ENCODE data around the gene PLCZ1.
"Not testable (repeated sequence)": the region's sequence is repeated elsewhere in the genome, so short reads cannot be mapped to it uniquely, and the experiment has no call there.

Gene PLCZ1

GRCh38 chr12:18700271-18700670, 37.5 kb downstream of the PLCZ1 start:
- DNase-seq (ENCODE audit: low read depth): no peak

DNA sequence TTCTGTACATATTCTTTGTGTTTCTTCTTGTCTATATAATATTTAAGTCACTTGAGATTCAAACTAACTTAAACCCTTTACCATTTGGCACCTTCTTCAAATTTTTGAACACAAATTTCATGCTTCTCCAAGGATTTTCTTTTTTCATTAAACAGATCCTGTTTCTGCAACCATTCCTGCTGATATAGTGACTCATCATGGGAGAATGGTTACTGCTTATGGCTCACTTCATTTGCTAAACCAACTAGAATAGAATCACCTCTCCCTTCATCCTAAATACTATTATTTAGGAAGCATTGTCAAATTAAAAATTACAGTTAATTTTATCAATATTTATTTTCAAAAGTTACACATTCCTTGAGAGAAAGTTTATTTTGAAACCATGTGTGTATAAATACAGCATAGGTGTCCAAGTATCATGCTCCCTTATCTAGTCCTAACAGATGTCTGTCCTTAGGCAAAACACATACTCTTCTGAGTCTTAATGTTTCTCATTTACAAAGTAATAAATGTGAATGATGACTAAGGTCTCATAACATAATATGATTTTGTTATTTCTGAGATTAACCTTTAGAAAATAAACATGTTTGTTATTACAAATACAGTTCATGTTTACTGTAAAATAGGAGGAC, 40.7 kb downstream of the PLCZ1 start:
- no peak for DNase-seq (ENCODE audit: low read depth)

GRCh38 chr12:18693986-18694385, 43.8 kb downstream of the PLCZ1 start:
- not testable (repeated sequence) for DNase-seq (ENCODE audit: low read depth)

DNA sequence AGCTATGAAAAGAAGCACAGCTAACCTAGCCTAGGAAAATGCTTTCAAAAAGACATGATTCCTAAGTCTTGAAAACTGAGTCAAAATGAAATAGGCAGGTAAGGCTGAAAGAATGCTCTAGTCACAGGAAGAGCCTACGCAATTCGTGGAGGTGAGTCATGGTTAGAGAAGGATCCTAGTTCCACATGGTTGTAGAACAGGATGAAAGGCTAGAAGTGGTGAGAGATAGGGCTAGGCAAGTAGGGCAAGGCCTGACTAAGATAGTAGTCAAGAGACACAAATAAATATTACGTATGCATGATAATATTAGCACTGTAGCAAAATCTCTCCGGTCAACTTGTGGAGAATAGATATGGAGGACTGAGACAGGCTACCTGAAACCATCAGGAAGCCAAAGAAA, 47.2 kb downstream of the PLCZ1 start:
- DNase-seq (ENCODE audit: low read depth): no peak

DNA sequence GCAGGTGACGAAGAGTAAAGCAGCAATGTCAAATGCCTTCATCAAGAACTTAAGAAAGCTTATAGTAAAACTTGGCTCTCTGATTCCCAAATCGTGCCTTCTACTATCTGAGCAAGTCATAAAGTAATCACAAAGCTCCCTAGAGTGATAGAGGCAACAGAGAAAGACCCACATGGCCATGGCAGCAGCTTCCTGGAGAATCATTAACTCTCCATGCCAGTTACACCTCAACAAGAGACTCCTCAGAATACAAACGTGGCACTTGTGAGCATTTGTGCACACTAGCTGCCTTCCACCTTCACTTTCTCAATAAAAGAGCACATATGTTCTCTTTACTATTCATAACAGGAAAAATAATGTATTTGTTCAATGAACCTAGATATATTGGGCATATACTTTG, 48.0 kb downstream of the PLCZ1 start:
- DNase-seq (ENCODE audit: low read depth): no peak

GRCh38 chr12:18684430-18684829, 53.4 kb downstream of the PLCZ1 start:
- no peak for DNase-seq (ENCODE audit: low read depth)

DNA sequence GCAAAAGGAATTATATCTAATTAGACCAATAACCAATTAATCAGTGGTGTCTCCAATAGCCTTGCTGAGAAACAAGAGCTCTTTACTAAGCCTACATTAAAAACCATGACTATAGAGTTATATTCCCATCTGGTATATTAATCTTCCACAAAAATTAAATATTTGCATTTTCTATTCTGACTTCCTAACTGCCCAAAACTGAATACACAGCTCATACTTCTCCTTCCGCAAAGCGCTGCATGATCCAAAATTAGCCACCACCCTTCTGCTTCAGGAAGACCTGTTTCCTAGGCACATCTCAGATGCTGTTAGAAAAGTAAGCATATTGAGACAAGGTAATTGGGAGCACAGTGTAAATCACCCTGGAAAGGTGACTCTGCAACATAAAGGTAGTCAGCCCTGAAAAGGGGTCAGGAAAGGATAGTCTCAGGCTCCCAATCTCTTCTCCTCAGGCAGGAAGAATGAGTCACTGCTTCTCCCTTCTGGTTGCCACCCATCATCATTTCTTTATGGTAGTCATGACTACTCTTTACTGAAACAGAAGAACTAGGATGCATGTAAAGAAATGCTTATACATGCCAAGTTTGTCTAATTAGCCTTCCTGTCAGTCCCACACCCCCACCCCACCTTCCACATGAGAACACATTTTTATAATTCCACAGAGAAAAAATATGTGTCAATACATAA, 54.3 kb downstream of the PLCZ1 start:
- no peak for DNase-seq (ENCODE audit: low read depth)

DNA sequence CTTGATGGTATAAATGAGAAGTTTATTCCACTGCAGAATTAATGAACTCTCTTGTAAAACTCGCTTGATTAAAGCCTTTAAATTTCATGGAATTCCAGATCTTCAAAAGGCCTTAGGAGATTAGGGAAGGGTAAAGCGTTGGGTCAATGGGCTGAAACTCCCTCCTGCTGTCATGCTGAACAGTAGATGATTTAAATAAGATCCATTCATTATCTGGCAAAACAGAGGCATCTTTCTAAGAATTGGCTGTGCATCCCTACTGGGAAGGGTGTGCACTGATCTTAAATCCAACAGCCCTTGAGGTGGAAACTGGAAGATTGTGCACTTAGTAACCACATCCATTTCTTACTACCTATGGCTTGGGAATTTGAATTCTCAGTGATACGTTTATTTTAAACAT, 56.0 kb downstream of the PLCZ1 start:
- no peak for DNase-seq (ENCODE audit: low read depth)

GRCh38 chr12:18676996-18677588, 60.7 kb downstream of the PLCZ1 start:
- no peak for DNase-seq (ENCODE audit: low read depth)

GRCh38 chr12:18676141-18676540, 61.7 kb downstream of the PLCZ1 start:
- no peak for DNase-seq (ENCODE audit: low read depth)

GRCh38 chr12:18658829-18659228, 79.0 kb downstream of the PLCZ1 start:
- DNase-seq (ENCODE audit: low read depth): no peak

GRCh38 chr12:18658179-18658578, 79.6 kb downstream of the PLCZ1 start:
- no peak for DNase-seq (ENCODE audit: low read depth)

GRCh38 chr12:18655351-18655750, 82.5 kb downstream of the PLCZ1 start:
- DNase-seq (ENCODE audit: low read depth): no peak

DNA sequence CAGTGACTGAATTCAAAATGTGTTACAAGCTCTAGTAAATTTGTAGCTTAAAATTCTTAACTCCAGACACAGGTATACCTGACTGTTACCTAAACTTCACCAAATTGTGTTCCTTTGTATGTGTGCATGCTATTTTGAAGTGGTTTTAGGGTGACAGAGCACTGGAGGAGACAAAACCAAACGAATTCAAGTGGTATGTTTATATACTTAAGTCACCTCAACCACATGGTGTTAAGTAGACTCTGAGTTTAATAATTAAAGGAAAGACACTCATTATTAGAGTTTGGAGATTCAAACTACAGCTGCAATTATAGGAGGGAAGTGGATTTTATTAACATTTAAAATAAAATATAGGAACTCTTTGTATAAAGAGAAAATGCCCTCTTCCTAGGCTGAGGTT, 84.3 kb downstream of the PLCZ1 start:
- DNase-seq (ENCODE audit: low read depth): no peak

GRCh38 chr12:18652596-18652995, 85.2 kb downstream of the PLCZ1 start:
- no peak for DNase-seq (ENCODE audit: low read depth)

DNA sequence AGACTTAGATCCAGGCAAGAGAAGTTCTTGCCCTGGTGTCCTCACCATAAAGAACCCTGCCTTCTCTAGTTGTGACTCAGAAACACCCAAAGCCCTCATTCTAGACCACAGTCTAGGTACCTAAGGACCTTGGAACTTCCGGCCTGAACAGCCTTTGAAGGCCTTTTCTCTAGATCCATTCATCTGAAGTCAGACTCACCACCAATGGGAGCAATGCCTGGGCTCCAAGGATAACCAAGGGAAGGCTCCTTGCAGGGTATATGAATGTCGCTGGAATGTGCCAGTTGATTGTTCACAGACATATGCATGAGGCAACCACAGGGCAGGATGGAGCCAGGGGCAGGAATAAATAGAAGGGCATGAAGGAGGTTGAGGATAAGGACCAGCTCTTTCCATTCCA, 86.3 kb downstream of the PLCZ1 start:
- DNase-seq (ENCODE audit: low read depth): no peak

DNA sequence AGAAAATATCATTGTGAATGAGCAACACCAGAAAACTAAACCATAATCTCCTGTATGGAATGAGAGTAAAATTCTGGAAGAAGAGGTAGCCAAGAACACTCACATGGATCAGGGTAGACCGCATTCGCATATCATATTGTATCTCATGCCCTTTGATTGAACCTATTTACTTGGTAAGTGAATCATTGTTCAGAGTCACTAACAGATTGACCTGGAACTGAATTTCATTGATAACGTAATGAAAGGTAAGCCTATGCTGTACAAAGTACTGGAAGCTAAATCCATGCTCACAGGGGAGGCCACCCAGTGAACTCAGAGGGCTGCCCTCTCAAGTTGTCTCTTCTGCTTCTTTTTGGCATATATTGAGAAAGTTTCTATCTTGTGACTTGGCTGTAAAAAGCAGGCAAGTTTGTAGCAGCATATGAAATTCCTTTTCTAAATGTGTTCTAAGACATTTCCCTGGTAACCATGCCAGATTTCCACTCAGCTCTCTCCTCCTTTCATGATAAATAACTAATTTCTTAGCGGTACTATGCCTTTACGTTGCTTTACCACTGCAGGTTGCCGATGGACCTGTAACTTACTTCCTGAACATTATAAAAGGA, 91.4 kb downstream of the PLCZ1 start:
- DNase-seq (ENCODE audit: low read depth): no peak

- DNase-seq (ENCODE audit: low read depth): no peak
These were observed 93.2 kb downstream of the PLCZ1 start for GRCh38 chr12:18644564-18644963.

- DNase-seq (ENCODE audit: low read depth): no peak
These were observed 94.1 kb downstream of the PLCZ1 start for GRCh38 chr12:18643681-18644080.

- no peak for DNase-seq (ENCODE audit: low read depth)
These were observed 97.4 kb downstream of the PLCZ1 start for GRCh38 chr12:18640321-18640955.

DNA sequence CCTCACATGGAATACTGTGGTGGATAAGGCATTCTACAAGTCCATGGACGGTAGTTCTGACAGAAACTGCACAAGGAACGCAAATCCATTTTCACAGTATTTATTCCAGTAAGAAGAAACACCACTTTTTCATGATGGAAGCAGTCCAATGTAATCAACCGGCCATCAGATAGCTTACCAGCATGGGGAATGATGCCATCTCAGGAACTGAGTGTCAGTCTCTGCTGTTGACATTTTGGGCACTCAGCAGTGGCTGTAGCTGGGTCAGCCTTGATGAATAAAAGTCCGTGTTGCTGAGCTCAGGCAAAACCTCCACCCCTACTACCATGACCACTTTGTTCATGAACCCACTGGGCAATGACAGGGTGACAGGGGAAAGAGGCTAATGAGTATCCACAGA, 103.4 kb downstream of the PLCZ1 start:
- no peak for DNase-seq (ENCODE audit: low read depth)
